K562 (cell line): ENCODE data around the gene P2RY8. TPM values are rescaled to one million over a fixed set of nuclear protein-coding genes. Genes with fewer than 3 reads are reported as not detected.
"Not testable (repeated sequence)": the region's sequence is repeated elsewhere in the genome, so short reads cannot be mapped to it uniquely, and the experiment has no call there.

Source experiments
- ATAC-seq: fragments of 200-7000 bp; cut with Tn5 transposase; 3 replicates; pipeline ENCODE4 v1.9.1; 2020; ENCODE audit warnings: moderate library complexity
- BruUV-seq: library from RNA; stranded (reverse); fragments of 400-500 nt; replicated peaks from 2 replicates; lab custom pipeline; 2021; lab: Mats Ljungman, UMichigan
- CTCF ChIA-PET: fragments of 300-600 bp; formaldehyde crosslinking; extraction: SDS; loops from one replicate; lab custom pipeline; 2021; ENCODE audit warnings: low intra/inter-chr PET ratio; lab: Yijun Ruan, JAX
- POLR2A ChIA-PET: fragments of 300-600, 350-650 bp; sonication (Branson Sonifier 250); formaldehyde crosslinking; extraction: SDS; loops from one replicate; lab custom pipeline; 2021; ENCODE audit warnings: antibody characterized with exemption, inconsistent platforms; lab: Yijun Ruan, JAX
- DNase-seq, 4 experiments: peaks; one replicate each; pipeline versions ENCODE4 v3.0.0 to v3.0.0-alpha.2; 2011 to 2018; ENCODE audit warnings: low spot score in 3 of 4, mixed read lengths in 3 of 4; ENCODE audit errors: extremely low read depth in 1 of 4
- FAIRE-seq: peaks from 2 replicates; lab custom pipeline; 2011; peaks lifted over from hg19 to GRCh38; lab: Jason Lieb, UNC
- H2AFZ ChIP-seq: 2 replicates; pipeline ENCODE4 v1.6.0; 2011; ENCODE audit warnings: low read depth, low read length, control low read depth, inconsistent platforms
- H3K27ac ChIP-seq: fragments of 200-600 bp; 3 replicates; pipeline ENCODE4 v1.8.0; 2011; ENCODE audit warnings: low read depth, mild to moderate bottlenecking, control low read depth, inconsistent platforms, low read length, moderate library complexity, mixed read lengths; ENCODE audit errors: extremely low read depth
- H3K27me3 ChIP-seq, 2 experiments: fragments of 300-600 bp in 1 of 2; 2 replicates in 1 of 2; 3 replicates in 1 of 2; pipeline versions ENCODE4 v1.6.0 to v1.8.0; 2011; ENCODE audit warnings: inconsistent platforms in 2 of 2, low read length in 2 of 2, mild to moderate bottlenecking in 1 of 2, mixed read lengths in 1 of 2, moderate library complexity in 1 of 2; ENCODE audit not compliant: control insufficient read depth in 2 of 2, insufficient read depth in 2 of 2
- H3K36me3 ChIP-seq: fragments of 300-600 bp; 3 replicates; pipeline ENCODE4 v1.8.0; 2011; ENCODE audit warnings: mild to moderate bottlenecking, low read length, inconsistent platforms; ENCODE audit not compliant: control insufficient read depth, insufficient read depth
- H3K4me1 ChIP-seq, 2 experiments: fragments of 200-600 bp in 1 of 2; replicated peaks in 1 of 2; 2 replicates in 1 of 2; 3 replicates in 1 of 2; pipeline versions ENCODE4 v1.5.1 to v1.8.0; 2011; ENCODE audit warnings: inconsistent platforms in 2 of 2, low read length in 2 of 2, mild to moderate bottlenecking in 1 of 2, mixed read lengths in 1 of 2, moderate library complexity in 1 of 2; ENCODE audit not compliant: control insufficient read depth in 2 of 2, insufficient read depth in 2 of 2
- H3K4me2 ChIP-seq: 2 replicates; pipeline ENCODE4 v1.6.1; 2011; ENCODE audit warnings: low read length, control low read depth, inconsistent platforms, mixed read lengths; ENCODE audit not compliant: insufficient read depth
- H3K4me3 ChIP-seq: fragments of 200-600 bp; sonication (generic), shearing (Covaris generic); 2 replicates; pipeline ENCODE4 v1.5.1; 2016; ENCODE audit warnings: control low read depth, inconsistent platforms
- H3K79me2 ChIP-seq: fragments of 200-600 bp; 3 replicates; pipeline ENCODE4 v1.8.0; 2011; ENCODE audit warnings: low read length, inconsistent platforms; ENCODE audit not compliant: control insufficient read depth, insufficient read depth
- H3K9ac ChIP-seq, 2 experiments: 2 replicates each; pipeline versions ENCODE4 v1.6.0 to v1.6.1; 2011; ENCODE audit warnings: low read depth in 2 of 2, low read length in 2 of 2, control low read depth in 1 of 2, inconsistent platforms in 1 of 2, mild to moderate bottlenecking in 1 of 2, mixed read lengths in 1 of 2; ENCODE audit not compliant: insufficient read depth in 1 of 2
- H3K9me1 ChIP-seq: one replicate; pipeline ENCODE4 v1.6.0; 2011; ENCODE audit warnings: inconsistent platforms, mild to moderate bottlenecking, low read length, moderate library complexity; ENCODE audit not compliant: control insufficient read depth, insufficient read depth
- H3K9me3 ChIP-seq: replicated peaks from 2 replicates; pipeline ENCODE4 v1.5.1; 2011; ENCODE audit warnings: low read depth, low read length, inconsistent platforms; ENCODE audit not compliant: control insufficient read depth, insufficient read depth
- H4K20me1 ChIP-seq: replicated peaks from 2 replicates; pipeline ENCODE4 v1.6.1; 2011; ENCODE audit warnings: low read length, inconsistent platforms, mixed read lengths; ENCODE audit not compliant: control insufficient read depth, insufficient read depth
- CSDE1 ChIP-seq, 2 experiments: fragments of 450-650 bp; IDR thresholded peaks; 2 replicates each; pipeline ENCODE4 v1.6.1; 2016; ENCODE audit warnings: mild to moderate bottlenecking in 1 of 2
- EHMT2 ChIP-seq: fragments of 450-650 bp; IDR thresholded peaks from 2 replicates; pipeline ENCODE4 v1.6.1; 2018; ENCODE audit warnings: antibody characterized with exemption
- YY1 ChIP-seq, 3 experiments: IDR thresholded peaks; 2 replicates each; pipeline ENCODE4 v1.6.1; 2011; ENCODE audit warnings: low read length in 2 of 3, mild to moderate bottlenecking in 2 of 3, moderate library complexity in 2 of 3, borderline replicate concordance in 1 of 3, control low read depth in 1 of 3, low read depth in 1 of 3; ENCODE audit not compliant: insufficient read depth in 3 of 3, insufficient replicate concordance in 2 of 3, control insufficient read depth in 1 of 3, insufficient read length in 1 of 3; ENCODE audit errors: extremely low read depth in 1 of 3
- WGBS: fragments of 100-300 bp; shearing (Covaris generic); methylation state at CpG from one replicate; pipeline ENCODE4 v1.1.6; 2016; ENCODE audit warnings: low coverage, mixed read lengths; ENCODE audit not compliant: insufficient coverage; ENCODE audit errors: missing lambda C conversion rate; 5-methylcytosine and 5-hydroxymethylcytosine counted together
- in situ Hi-C: fragments of 300-500 bp; cut with MboI; formaldehyde crosslinking; loops from 4 replicates; pipeline ENCODE4 v1.15.0; 2018; ENCODE audit warnings: inconsistent platforms, mixed read lengths
- intact Hi-C: fragments of 100-400 bp; cut with micrococcal nuclease; formaldehyde crosslinking; loops from 2 replicates; pipeline ENCODE4 v1.14.2; 2022
- polyA plus RNA-seq, 8 experiments: library from polyadenylated mRNA; depleted of rRNA in 4 of 8; stranded (reverse) in 5 of 8; unstranded in 3 of 8; fragments of >200 nt; fragmentation: Nextera tagmentation in 2 of 8; fragmentation: Illumina TruSeq in 1 of 8; extraction: Ambion mirVana in 2 of 8; extraction: Trizol in 1 of 8; gene quantifications; 2 replicates each; pipeline versions ENCODE4 v1.2.1 to v1.2.3, GENCODE V29; 2011 to 2014; ENCODE audit warnings: inconsistent platforms in 1 of 8, missing spikeins in 1 of 8
- total RNA-seq, 7 experiments: library from RNA; depleted of rRNA in 6 of 7; stranded (reverse); fragments of >200 nt in 6 of 7; fragmentation: Illumina TruSeq in 2 of 7; extraction: Trizol in 2 of 7; gene quantifications; 2 replicates each; pipeline versions ENCODE4 v1.2.1 to v1.2.3, GENCODE V29; 2011 to 2021; ENCODE audit warnings: low replicate concordance in 1 of 7

P2RY8 gene
- total and polyA plus RNA-seq, 9 of the 15 experiments (the other 6 are each of a cell fraction or from before 2014, with no cell fraction given): 0.04 to 0.69 (median 0.08) TPM; not detected in 3

DNA sequence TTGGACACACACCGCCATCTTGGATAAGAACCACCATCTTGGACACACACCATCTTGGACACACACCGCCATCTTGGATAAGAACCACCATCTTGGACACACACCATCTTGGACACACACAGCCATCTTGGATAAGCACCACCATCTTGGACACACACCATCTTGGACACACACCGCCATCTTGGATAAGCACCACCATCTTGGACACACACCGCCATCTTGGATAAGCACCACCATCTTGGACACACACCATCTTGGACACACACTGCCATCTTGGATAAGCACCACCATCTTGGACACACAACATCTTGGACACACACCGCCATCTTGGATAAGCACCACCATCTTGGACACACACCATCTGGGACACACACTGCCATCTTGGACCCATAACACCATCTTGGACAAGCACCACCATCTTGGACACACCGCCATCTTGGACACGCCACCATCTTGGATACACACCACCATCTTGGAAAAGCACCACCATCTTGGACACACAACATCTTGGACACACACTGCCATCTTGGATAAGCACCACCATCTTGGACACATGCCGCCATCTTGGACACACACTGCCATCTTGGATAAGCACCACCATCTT, 88.9 kb downstream of the P2RY8 start:
- H2AFZ ChIP-seq, H3K9me3 ChIP-seq, BruUV-seq, FAIRE-seq, H3K27me3 ChIP-seq, intact Hi-C loops, H3K4me3 ChIP-seq, ATAC-seq, DNase-seq, H3K9ac ChIP-seq, CTCF ChIA-PET: not testable (repeated sequence)
- TF ChIP-seq CSDE1 (IDR thresholded peaks at IDR 0.05): 0 out of 4 replicates have a peak, but pooled peaks of 1 of the 2 experiments have one; percentile 84
- peak; percentile 88 for TF ChIP-seq EHMT2
- peak in 1 of 3 experiments; percentile 38 for TF ChIP-seq YY1 (IDR thresholded peaks at IDR 0.05; ENCODE audit: borderline replicate concordance in 1 of 3, control insufficient read depth in 1 of 3, extremely low read depth in 1 of 3, insufficient read depth in 3 of 3, insufficient read length in 1 of 3, insufficient replicate concordance in 2 of 3, low read depth in 1 of 3, low read length in 2 of 3)
- TF ChIP-seq, all 486 proteins: peak for 3; not testable (repeated sequence) for 483
- POLR2A ChIA-PET, H3K27ac ChIP-seq, in situ Hi-C loops, H3K4me2 ChIP-seq, H3K9me1 ChIP-seq, H4K20me1 ChIP-seq, H3K4me1 ChIP-seq, H3K36me3 ChIP-seq: not testable (repeated sequence)
- WGBS: 97% methylated on average over 7 of the region's 8 CpGs
- peaks cover 16% of the 10 kb centered on the region for H3K79me2 ChIP-seq
